AG10803 (cell line): ENCODE measurements around the gene G0S2.
A peak's percentile ranks its signal among the peaks of the same experiment; 100 is the strongest.

Experiments used
- DNase-seq: peaks from one replicate; pipeline ENCODE4 v3.0.0; 2010; ENCODE audit warnings: low read depth
- H3K4me3 ChIP-seq: 2 replicates; pipeline ENCODE4 v1.5.1; 2011; ENCODE audit warnings: mild to moderate bottlenecking, low read length, control low read depth
- TF ChIP-seq, protein P1 (sequence below): conservative IDR thresholded peaks from 2 replicates; pipeline ENCODE4 v1.5.1; 2011; ENCODE audit warnings: mild to moderate bottlenecking, low read length, control low read depth, inconsistent platforms

G0S2 gene

GRCh38 chr1:209674957-209675564, at the start of gene G0S2:
G0S2 (plus strand) TSS chr1:209675412; CDS start chr1:209675685, 273 bp downstream.
- peak; percentile 39 for DNase-seq
- peak within 1 kb of the TSS; percentile 55 for H3K4me3 ChIP-seq
- TF ChIP-seq, protein P1, sequence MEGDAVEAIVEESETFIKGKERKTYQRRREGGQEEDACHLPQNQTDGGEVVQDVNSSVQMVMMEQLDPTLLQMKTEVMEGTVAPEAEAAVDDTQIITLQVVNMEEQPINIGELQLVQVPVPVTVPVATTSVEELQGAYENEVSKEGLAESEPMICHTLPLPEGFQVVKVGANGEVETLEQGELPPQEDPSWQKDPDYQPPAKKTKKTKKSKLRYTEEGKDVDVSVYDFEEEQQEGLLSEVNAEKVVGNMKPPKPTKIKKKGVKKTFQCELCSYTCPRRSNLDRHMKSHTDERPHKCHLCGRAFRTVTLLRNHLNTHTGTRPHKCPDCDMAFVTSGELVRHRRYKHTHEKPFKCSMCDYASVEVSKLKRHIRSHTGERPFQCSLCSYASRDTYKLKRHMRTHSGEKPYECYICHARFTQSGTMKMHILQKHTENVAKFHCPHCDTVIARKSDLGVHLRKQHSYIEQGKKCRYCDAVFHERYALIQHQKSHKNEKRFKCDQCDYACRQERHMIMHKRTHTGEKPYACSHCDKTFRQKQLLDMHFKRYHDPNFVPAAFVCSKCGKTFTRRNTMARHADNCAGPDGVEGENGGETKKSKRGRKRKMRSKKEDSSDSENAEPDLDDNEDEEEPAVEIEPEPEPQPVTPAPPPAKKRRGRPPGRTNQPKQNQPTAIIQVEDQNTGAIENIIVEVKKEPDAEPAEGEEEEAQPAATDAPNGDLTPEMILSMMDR, result no peak

GRCh38 chr1:209625791-209626285, 49.4 kb upstream of the G0S2 start:
- H3K4me3 ChIP-seq, result no peak overlapping the region
- TF ChIP-seq, protein P1, result no peak
- DNase-seq, result no peak

DNA sequence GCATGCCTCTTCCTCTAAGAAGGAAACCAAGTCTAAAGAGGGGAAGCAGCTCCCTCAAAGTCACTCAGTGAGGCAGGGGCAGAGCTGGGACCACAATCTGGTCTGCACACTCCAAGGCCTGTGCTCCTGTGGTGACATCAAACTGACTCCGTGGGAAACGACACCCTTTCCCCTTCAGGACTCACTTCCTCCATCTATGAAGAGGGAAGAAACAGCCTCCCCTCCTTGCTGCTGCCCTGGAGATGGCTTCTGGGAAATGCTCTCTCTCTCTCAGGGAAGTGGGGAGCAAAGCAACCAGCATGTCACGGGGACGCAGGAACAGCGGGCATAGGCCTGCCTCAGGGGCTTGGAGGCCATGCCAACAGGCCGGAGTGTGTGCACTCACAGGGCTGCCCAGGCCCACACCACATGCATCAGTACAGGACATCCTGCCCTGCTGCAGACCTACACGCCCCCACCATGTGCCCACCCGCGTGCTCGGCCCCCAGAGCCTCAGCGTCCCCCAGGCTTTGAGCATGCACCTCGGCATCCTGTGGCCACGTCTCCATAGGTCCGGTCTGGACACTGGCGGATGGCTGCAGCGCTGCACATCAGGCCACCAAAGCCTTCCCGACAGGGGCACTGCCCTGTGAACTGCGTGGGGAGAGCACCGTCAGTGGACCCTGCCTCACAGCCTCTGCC, 48.7 kb upstream of the G0S2 start:
- TF ChIP-seq, protein P1, result no peak
- no peak for DNase-seq

GRCh38 chr1:209627027-209627731, 48.0 kb upstream of the G0S2 start:
- TF ChIP-seq, protein P1, result no peak
- H3K4me3 ChIP-seq, result no peak overlapping the region
- no peak for DNase-seq

More for the DNA sequence above, 48.7 kb upstream of the G0S2 start:
- no peak overlapping the region for H3K4me3 ChIP-seq

DNA sequence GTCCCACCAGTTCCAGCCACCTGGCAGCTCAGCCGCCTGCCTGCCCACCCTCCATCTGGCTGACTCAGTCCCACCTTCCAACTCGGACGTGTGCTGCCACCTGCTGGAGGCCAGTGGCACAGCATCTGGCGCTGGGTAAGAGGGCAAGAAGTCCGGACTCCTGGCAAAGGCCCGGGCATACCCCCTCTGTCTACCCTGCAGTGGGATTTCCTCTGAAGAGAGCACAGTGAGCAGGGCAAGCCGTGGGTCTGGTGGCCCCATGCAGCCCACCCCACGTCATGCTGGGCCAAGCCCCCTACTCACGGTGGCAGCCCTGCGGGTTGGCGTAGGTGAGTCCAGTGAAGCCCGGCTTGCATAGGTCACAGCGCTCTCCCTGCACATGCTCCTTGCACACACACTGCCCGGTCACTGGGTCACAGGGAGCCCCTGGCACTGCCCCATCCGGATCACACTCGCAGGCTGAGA, 47.4 kb upstream of the G0S2 start:
- peak; percentile 54 for DNase-seq
- H3K4me3 ChIP-seq, result no peak overlapping the region
- TF ChIP-seq, protein P1, result peak; percentile 96

GRCh38 chr1:209628618-209629299, 46.5 kb upstream of the G0S2 start:
- H3K4me3 ChIP-seq, result no peak overlapping the region
- no peak for DNase-seq
- TF ChIP-seq, protein P1, result no peak
